SU-DHL-6 (cell line): ENCODE measurements around the gene OLIG2.

Source experiments
- H2AFZ ChIP-seq: fragments of 200-600 bp; sonication (generic); 2 replicates; pipeline ENCODE4 v1.6.1; 2014; ENCODE audit warnings: low read depth, mild to moderate bottlenecking, moderate library complexity, mixed read lengths, antibody characterized with exemption, low read length; ENCODE audit not compliant: severe bottlenecking
- H3F3A ChIP-seq: fragments of 200-600 bp; shearing (Covaris generic); 2 replicates; pipeline ENCODE4 v1.6.0; 2016; ENCODE audit warnings: antibody characterized with exemption, mild to moderate bottlenecking; ENCODE audit not compliant: insufficient read depth
- H3K27ac ChIP-seq: fragments of 200-600 bp; sonication (generic); 2 replicates; pipeline ENCODE4 v1.5.1; 2016; ENCODE audit warnings: low read depth, mild to moderate bottlenecking, low read length, moderate library complexity, mixed read lengths
- H3K27me3 ChIP-seq: fragments of 200-600 bp; sonication (generic), shearing (Covaris generic); 2 replicates; pipeline ENCODE4 v1.6.0; 2014; ENCODE audit warnings: mild to moderate bottlenecking, low read length
- H3K36me3 ChIP-seq: fragments of 200-600 bp; sonication (generic); 2 replicates; pipeline ENCODE4 v1.6.1; 2014; ENCODE audit warnings: mild to moderate bottlenecking, low read length, mixed read lengths
- H3K4me2 ChIP-seq: fragments of 300-600, 200-600 bp; shearing (Covaris generic), sonication (generic); 2 replicates; pipeline ENCODE4 v1.6.0; 2014; ENCODE audit warnings: low read length, low read depth, mild to moderate bottlenecking; ENCODE audit not compliant: poor library complexity, severe bottlenecking
- H3K4me3 ChIP-seq: fragments of 200-600 bp; sonication (generic); 2 replicates; pipeline ENCODE4 v1.5.1; 2014; ENCODE audit warnings: antibody characterized with exemption, low read length, mild to moderate bottlenecking, mixed read lengths; ENCODE audit not compliant: insufficient read depth, poor library complexity, severe bottlenecking
- H3K79me2 ChIP-seq: fragments of 200-600 bp; sonication (generic); 2 replicates; pipeline ENCODE4 v1.6.1; 2014; ENCODE audit warnings: mild to moderate bottlenecking, low read length, moderate library complexity; ENCODE audit not compliant: insufficient read depth
- H3K9ac ChIP-seq: fragments of 200-600 bp; sonication (generic); 2 replicates; pipeline ENCODE4 v1.7.0; 2014; ENCODE audit warnings: mild to moderate bottlenecking, low read length
- H3K9me2 ChIP-seq: fragments of 200-600 bp; sonication (generic); replicated peaks from 2 replicates; pipeline ENCODE4 v1.6.1; 2014; ENCODE audit warnings: low read length; ENCODE audit not compliant: insufficient read depth
- H3K9me3 ChIP-seq: fragments of 200-600 bp; sonication (generic); 2 replicates; pipeline ENCODE4 v1.6.1; 2014; ENCODE audit warnings: low read length, mixed read lengths; ENCODE audit not compliant: insufficient read depth
- H4K20me1 ChIP-seq: fragments of 200-600 bp; sonication (generic); 2 replicates; pipeline ENCODE4 v1.6.1; 2014; ENCODE audit warnings: low read depth, mild to moderate bottlenecking, antibody characterized with exemption, low read length, moderate library complexity, mixed read lengths
- EZH2phosphoT487 ChIP-seq: fragments of 200-600 bp; sonication (generic), shearing (Covaris generic); conservative IDR thresholded peaks from 2 replicates; pipeline ENCODE4 v1.6.1; 2018; ENCODE audit warnings: mild to moderate bottlenecking, antibody characterized with exemption, low read length, moderate library complexity, mixed read lengths
- TF ChIP-seq, protein P1 (sequence below): fragments of 200-600 bp; sonication (generic); IDR thresholded peaks from one replicate; pipeline ENCODE4 v1.5.1; 2017; ENCODE audit warnings: antibody characterized with exemption, mild to moderate bottlenecking, low read length, moderate library complexity; ENCODE audit not compliant: insufficient read depth, poor library complexity, severe bottlenecking

The OLIG2 gene

DNA sequence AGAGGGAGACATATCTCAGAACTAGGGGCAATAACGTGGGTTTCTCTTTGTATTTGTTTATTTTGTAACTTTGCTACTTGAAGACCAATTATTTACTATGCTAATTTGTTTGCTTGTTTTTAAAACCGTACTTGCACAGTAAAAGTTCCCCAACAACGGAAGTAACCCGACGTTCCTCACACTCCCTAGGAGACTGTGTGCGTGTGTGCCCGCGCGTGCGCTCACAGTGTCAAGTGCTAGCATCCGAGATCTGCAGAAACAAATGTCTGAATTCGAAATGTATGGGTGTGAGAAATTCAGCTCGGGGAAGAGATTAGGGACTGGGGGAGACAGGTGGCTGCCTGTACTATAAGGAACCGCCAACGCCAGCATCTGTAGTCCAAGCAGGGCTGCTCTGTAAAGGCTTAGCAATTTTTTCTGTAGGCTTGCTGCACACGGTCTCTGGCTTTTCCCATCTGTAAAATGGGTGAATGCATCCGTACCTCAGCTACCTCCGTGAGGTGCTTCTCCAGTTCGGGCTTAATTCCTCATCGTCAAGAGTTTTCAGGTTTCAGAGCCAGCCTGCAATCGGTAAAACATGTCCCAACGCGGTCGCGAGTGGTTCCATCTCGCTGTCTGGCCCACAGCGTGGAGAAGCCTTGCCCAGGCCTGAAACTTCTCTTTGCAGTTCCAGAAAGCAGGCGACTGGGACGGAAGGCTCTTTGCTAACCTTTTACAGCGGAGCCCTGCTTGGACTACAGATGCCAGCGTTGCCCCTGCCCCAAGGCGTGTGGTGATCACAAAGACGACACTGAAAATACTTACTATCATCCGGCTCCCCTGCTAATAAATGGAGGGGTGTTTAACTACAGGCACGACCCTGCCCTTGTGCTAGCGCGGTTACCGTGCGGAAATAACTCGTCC, 1.3 kb upstream of the OLIG2 start:
- Histone ChIP-seq H3K79me2 (no peaks in the 10 kb centered on the region), H3K36me3 (no peaks in the 10 kb centered on the region), H3K9me2 (no peaks in the 10 kb centered on the region), H3F3A (no peaks in the 10 kb centered on the region), H2AFZ (no peak overlapping the region), H3K27me3 (no peaks in the 10 kb centered on the region), H3K27ac (no peak overlapping the region), H3K9ac (no peak overlapping the region), H3K9me3 (no peaks in the 10 kb centered on the region), H4K20me1 (no peaks in the 10 kb centered on the region), H3K4me2 (no peak overlapping the region), H3K4me3 (no peak overlapping the region)
- TF ChIP-seq EZH2phosphoT487 = no peak
- TF ChIP-seq, protein P1, sequence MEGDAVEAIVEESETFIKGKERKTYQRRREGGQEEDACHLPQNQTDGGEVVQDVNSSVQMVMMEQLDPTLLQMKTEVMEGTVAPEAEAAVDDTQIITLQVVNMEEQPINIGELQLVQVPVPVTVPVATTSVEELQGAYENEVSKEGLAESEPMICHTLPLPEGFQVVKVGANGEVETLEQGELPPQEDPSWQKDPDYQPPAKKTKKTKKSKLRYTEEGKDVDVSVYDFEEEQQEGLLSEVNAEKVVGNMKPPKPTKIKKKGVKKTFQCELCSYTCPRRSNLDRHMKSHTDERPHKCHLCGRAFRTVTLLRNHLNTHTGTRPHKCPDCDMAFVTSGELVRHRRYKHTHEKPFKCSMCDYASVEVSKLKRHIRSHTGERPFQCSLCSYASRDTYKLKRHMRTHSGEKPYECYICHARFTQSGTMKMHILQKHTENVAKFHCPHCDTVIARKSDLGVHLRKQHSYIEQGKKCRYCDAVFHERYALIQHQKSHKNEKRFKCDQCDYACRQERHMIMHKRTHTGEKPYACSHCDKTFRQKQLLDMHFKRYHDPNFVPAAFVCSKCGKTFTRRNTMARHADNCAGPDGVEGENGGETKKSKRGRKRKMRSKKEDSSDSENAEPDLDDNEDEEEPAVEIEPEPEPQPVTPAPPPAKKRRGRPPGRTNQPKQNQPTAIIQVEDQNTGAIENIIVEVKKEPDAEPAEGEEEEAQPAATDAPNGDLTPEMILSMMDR = no peak

DNA sequence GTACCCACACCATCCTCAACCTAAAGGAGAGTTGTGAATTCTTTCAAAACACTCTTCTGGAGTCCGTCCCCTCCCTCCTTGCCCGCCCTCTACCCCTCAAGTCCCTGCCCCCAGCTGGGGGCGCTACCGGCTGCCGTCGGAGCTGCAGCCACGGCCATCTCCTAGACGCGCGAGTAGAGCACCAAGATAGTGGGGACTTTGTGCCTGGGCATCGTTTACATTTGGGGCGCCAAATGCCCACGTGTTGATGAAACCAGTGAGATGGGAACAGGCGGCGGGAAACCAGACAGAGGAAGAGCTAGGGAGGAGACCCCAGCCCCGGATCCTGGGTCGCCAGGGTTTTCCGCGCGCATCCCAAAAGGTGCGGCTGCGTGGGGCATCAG, 638 bp upstream of the OLIG2 start:
- no peak overlapping the region for H2AFZ ChIP-seq
- H3K9me2 ChIP-seq = no peaks in the 10 kb centered on the region
- TF ChIP-seq EZH2phosphoT487 = no peak
- TF ChIP-seq, protein P1 = no peak
- H3K4me2 ChIP-seq = no peak overlapping the region
- H3K9ac ChIP-seq = no peak overlapping the region
- H3F3A ChIP-seq = no peaks in the 10 kb centered on the region
- H3K79me2 ChIP-seq = no peaks in the 10 kb centered on the region
- no peaks in the 10 kb centered on the region for H3K36me3 ChIP-seq
- no peaks in the 10 kb centered on the region for H3K9me3 ChIP-seq
- H3K27me3 ChIP-seq = no peaks in the 10 kb centered on the region
- no peak overlapping the region for H3K4me3 ChIP-seq
- H3K27ac ChIP-seq = no peak overlapping the region
- no peaks in the 10 kb centered on the region for H4K20me1 ChIP-seq

DNA sequence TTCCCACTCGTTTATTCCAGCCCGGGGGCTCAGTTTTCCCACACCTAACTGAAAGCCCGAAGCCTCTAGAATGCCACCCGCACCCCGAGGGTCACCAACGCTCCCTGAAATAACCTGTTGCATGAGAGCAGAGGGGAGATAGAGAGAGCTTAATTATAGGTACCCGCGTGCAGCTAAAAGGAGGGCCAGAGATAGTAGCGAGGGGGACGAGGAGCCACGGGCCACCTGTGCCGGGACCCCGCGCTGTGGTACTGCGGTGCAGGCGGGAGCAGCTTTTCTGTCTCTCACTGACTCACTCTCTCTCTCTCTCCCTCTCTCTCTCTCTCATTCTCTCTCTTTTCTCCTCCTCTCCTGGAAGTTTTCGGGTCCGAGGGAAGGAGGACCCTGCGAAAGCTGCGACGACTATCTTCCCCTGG, 716 bp downstream of the OLIG2 start:
- H3K27me3 ChIP-seq = no peaks in the 10 kb centered on the region
- no peaks in the 10 kb centered on the region for H4K20me1 ChIP-seq
- TF ChIP-seq, protein P1 = no peak
- TF ChIP-seq EZH2phosphoT487 = no peak
- H3K9ac ChIP-seq = no peak overlapping the region
- no peaks in the 10 kb centered on the region for H3K36me3 ChIP-seq
- no peak overlapping the region for H3K4me2 ChIP-seq
- H3K4me3 ChIP-seq = no peak overlapping the region
- H3K79me2 ChIP-seq = no peaks in the 10 kb centered on the region
- H3K9me2 ChIP-seq = no peaks in the 10 kb centered on the region
- no peaks in the 10 kb centered on the region for H3F3A ChIP-seq
- no peak overlapping the region for H3K27ac ChIP-seq
- no peaks in the 10 kb centered on the region for H3K9me3 ChIP-seq
- H2AFZ ChIP-seq = no peak overlapping the region
